Karpas-422 (cell line): ENCODE results near the gene ESD. TPM values are rescaled to one million over a fixed set of nuclear protein-coding genes. Genes with fewer than 3 reads are reported as not detected.

Source experiments
- DNase-seq: peaks from one replicate; pipeline ENCODE4 v3.0.0-alpha.2; 2015
- H2AFZ ChIP-seq: fragments of 200-600 bp; sonication (generic); 2 replicates; pipeline ENCODE4 v1.6.1; 2014; ENCODE audit warnings: antibody characterized with exemption, low read length, mixed read lengths
- H3K27ac ChIP-seq: fragments of 200-600 bp; sonication (generic); 2 replicates; pipeline ENCODE4 v1.5.1; 2014; ENCODE audit warnings: mild to moderate bottlenecking, low read length, moderate library complexity
- H3K27me3 ChIP-seq: fragments of 200-600 bp; sonication (generic); 2 replicates; pipeline ENCODE4 v1.6.1; 2014; ENCODE audit warnings: low read length, mixed read lengths
- H3K36me3 ChIP-seq: fragments of 200-600 bp; sonication (generic); 2 replicates; pipeline ENCODE4 v1.6.1; 2014; ENCODE audit warnings: low read length, mixed read lengths; ENCODE audit not compliant: insufficient read depth
- H3K4me1 ChIP-seq: fragments of 200-600 bp; sonication (generic); 2 replicates; pipeline ENCODE4 v1.6.1; 2014; ENCODE audit warnings: mild to moderate bottlenecking, low read length, mixed read lengths
- H3K4me2 ChIP-seq: fragments of 200-600 bp; sonication (generic); 2 replicates; pipeline ENCODE4 v1.6.1; 2014; ENCODE audit warnings: low read length, low read depth, mild to moderate bottlenecking; ENCODE audit not compliant: poor library complexity, severe bottlenecking
- H3K4me3 ChIP-seq: fragments of 200-600 bp; sonication (generic); 2 replicates; pipeline ENCODE4 v1.5.1; 2014; ENCODE audit warnings: mild to moderate bottlenecking, antibody characterized with exemption, low read length, mixed read lengths
- H3K79me2 ChIP-seq: fragments of 200-600 bp; sonication (generic); 2 replicates; pipeline ENCODE4 v1.6.1; 2014; ENCODE audit warnings: mild to moderate bottlenecking, low read length, mixed read lengths
- H3K9ac ChIP-seq: fragments of 200-600 bp; sonication (generic); 2 replicates; pipeline ENCODE4 v1.6.0; 2014; ENCODE audit warnings: low read length
- H3K9me2 ChIP-seq: fragments of 200-600 bp; sonication (generic), shearing (Covaris generic); replicated peaks from 2 replicates; pipeline ENCODE4 v1.6.0; 2014; ENCODE audit warnings: mild to moderate bottlenecking, low read length, moderate library complexity; ENCODE audit not compliant: insufficient read depth
- H3K9me3 ChIP-seq: fragments of 300-700, 200-600 bp; sonication (generic); 2 replicates; pipeline ENCODE4 v1.6.1; 2014; ENCODE audit warnings: low read length, mixed read lengths
- H4K20me1 ChIP-seq: fragments of 200-600 bp; sonication (generic); 2 replicates; pipeline ENCODE4 v1.6.1; 2014; ENCODE audit warnings: mild to moderate bottlenecking, antibody characterized with exemption, low read length, low read depth; ENCODE audit not compliant: insufficient read depth
- total RNA-seq: library from RNA; depleted of rRNA; stranded (reverse); fragments of >200 nt; shearing (Covaris generic); gene quantifications from 2 replicates; pipeline ENCODE4 v1.2.3, GENCODE V29; 2014; ENCODE audit warnings: low replicate concordance

ESD gene
- total RNA-seq, 1 experiment from 2014 or later: 239 TPM

- H3K27ac ChIP-seq: no peak overlapping the region
- H3K79me2 ChIP-seq: no peaks in the 10 kb centered on the region
- H3K9me2 ChIP-seq: no peaks in the 10 kb centered on the region
These were observed 6.6 kb upstream of the ESD start for GRCh38 chr13:46803586-46803985.

GRCh38 chr13:46801858-46802257 lies 4.9 kb upstream of the ESD start:
- no peaks in the 10 kb centered on the region for H4K20me1 ChIP-seq
- H3K27me3 ChIP-seq: no peaks in the 10 kb centered on the region
- H2AFZ ChIP-seq: no peak overlapping the region
- no peak overlapping the region for H3K27ac ChIP-seq
- no peaks in the 10 kb centered on the region for H3K9me3 ChIP-seq
- DNase-seq: no peak
- peaks cover under 1% of the 10 kb centered on the region; the same call in 1 of the 2 replicates for H3K79me2 ChIP-seq
- H3K9ac ChIP-seq: no peak overlapping the region
- no peaks in the 10 kb centered on the region for H3K9me2 ChIP-seq
- no peak overlapping the region for H3K4me2 ChIP-seq
- H3K4me3 ChIP-seq: no peak overlapping the region
- peaks cover 9% of the 10 kb centered on the region for H3K4me1 ChIP-seq
- no peaks in the 10 kb centered on the region for H3K36me3 ChIP-seq

More at GRCh38 chr13:46803586-46803985, 6.6 kb upstream of the ESD start:
- Histone ChIP-seq H3K9me3 (no peaks in the 10 kb centered on the region), H3K4me1 (no peaks in the 10 kb centered on the region), H3K4me3 (no peak overlapping the region), H3K9ac (no peak overlapping the region), H3K36me3 (no peaks in the 10 kb centered on the region), H4K20me1 (no peaks in the 10 kb centered on the region), H3K4me2 (no peak overlapping the region), H3K27me3 (no peaks in the 10 kb centered on the region), H2AFZ (no peak overlapping the region)
- DNase-seq: no peak

- no peak for DNase-seq
- Histone ChIP-seq H3K27me3 (no peaks in the 10 kb centered on the region), H4K20me1 (no peaks in the 10 kb centered on the region), H3K4me3 (no peak overlapping the region), H3K27ac (no peak overlapping the region), H3K9me2 (no peaks in the 10 kb centered on the region), H3K4me2 (no peak overlapping the region), H3K79me2 (peaks cover 28% of the 10 kb centered on the region), H2AFZ (no peak overlapping the region), H3K9me3 (no peaks in the 10 kb centered on the region), H3K4me1 (peaks cover 29% of the 10 kb centered on the region), H3K36me3 (peaks cover 4% of the 10 kb centered on the region; the same call in 1 of the 2 replicates), H3K9ac (no peak overlapping the region)
These were observed 2.2 kb upstream of the ESD start for GRCh38 chr13:46799139-46799538.

- no peak for DNase-seq
- H4K20me1 ChIP-seq: no peaks in the 10 kb centered on the region
- H3K4me2 ChIP-seq: peak overlapping the region; percentile 73
- H3K4me3 ChIP-seq: peak overlapping the region; percentile 77
- H3K36me3 ChIP-seq: peaks cover 4% of the 10 kb centered on the region; the same call in 1 of the 2 replicates
- H3K4me1 ChIP-seq: peaks cover 32% of the 10 kb centered on the region
- peak overlapping the region; percentile 90 for H3K9ac ChIP-seq
- H2AFZ ChIP-seq: peak overlapping the region; percentile 84
- peak overlapping the region; percentile 5; the same call in 1 of the 2 replicates for H3K27ac ChIP-seq
- no peaks in the 10 kb centered on the region for H3K27me3 ChIP-seq
- no peaks in the 10 kb centered on the region for H3K9me2 ChIP-seq
- no peaks in the 10 kb centered on the region for H3K9me3 ChIP-seq
- peaks cover 42% of the 10 kb centered on the region for H3K79me2 ChIP-seq
These were observed 708 bp upstream of the ESD start for GRCh38 chr13:46797501-46798237.

GRCh38 chr13:46796129-46796514 lies 839 bp downstream of the ESD start:
- H3K36me3 ChIP-seq: peaks cover 8% of the 10 kb centered on the region; the same call in 1 of the 2 replicates
- H3K27me3 ChIP-seq: no peaks in the 10 kb centered on the region
- H3K9me3 ChIP-seq: no peaks in the 10 kb centered on the region
- H3K4me2 ChIP-seq: peak overlapping the region; percentile 73
- H3K4me1 ChIP-seq: peaks cover 32% of the 10 kb centered on the region
- H3K79me2 ChIP-seq: peaks cover 57% of the 10 kb centered on the region
- peak overlapping the region; percentile 45; the same call in 1 of the 2 replicates for H2AFZ ChIP-seq
- DNase-seq: no peak
- peak overlapping the region; percentile 90 for H3K9ac ChIP-seq
- H3K27ac ChIP-seq: peak overlapping the region; percentile 63; the same call in 1 of the 2 replicates
- H3K9me2 ChIP-seq: no peaks in the 10 kb centered on the region
- peak overlapping the region; percentile 77 for H3K4me3 ChIP-seq
- H4K20me1 ChIP-seq: no peaks in the 10 kb centered on the region

- Histone ChIP-seq H3K27me3 (no peaks in the 10 kb centered on the region), H3K9ac (peak overlapping the region; percentile 90; the same call in 1 of the 2 replicates), H4K20me1 (no peaks in the 10 kb centered on the region), H3K9me2 (no peaks in the 10 kb centered on the region), H2AFZ (no peak overlapping the region), H3K4me3 (peak overlapping the region; percentile 77), H3K27ac (no peak overlapping the region), H3K4me2 (peak overlapping the region; percentile 73), H3K36me3 (peaks cover 16% of the 10 kb centered on the region), H3K79me2 (peaks cover 65% of the 10 kb centered on the region), H3K4me1 (peaks cover 32% of the 10 kb centered on the region), H3K9me3 (no peaks in the 10 kb centered on the region)
- DNase-seq: no peak
These were observed 1.6 kb downstream of the ESD start for GRCh38 chr13:46795321-46795720.

- Histone ChIP-seq H4K20me1 (no peaks in the 10 kb centered on the region), H3K4me3 (no peak overlapping the region), H3K27me3 (no peaks in the 10 kb centered on the region), H3K79me2 (peaks cover 16% of the 10 kb centered on the region), H3K4me2 (no peak overlapping the region), H3K27ac (no peak overlapping the region), H3K9ac (no peak overlapping the region), H3K9me2 (no peaks in the 10 kb centered on the region), H3K9me3 (no peaks in the 10 kb centered on the region), H2AFZ (no peak overlapping the region), H3K4me1 (no peaks in the 10 kb centered on the region), H3K36me3 (peaks cover 73% of the 10 kb centered on the region)
- DNase-seq: no peak
These were observed 13.5 kb downstream of the ESD start for GRCh38 chr13:46783504-46783903.

GRCh38 chr13:46782691-46783090 lies 14.3 kb downstream of the ESD start:
- Histone ChIP-seq H3K9me2 (no peaks in the 10 kb centered on the region), H3K9me3 (no peaks in the 10 kb centered on the region), H2AFZ (no peak overlapping the region), H3K27ac (no peak overlapping the region), H3K4me2 (no peak overlapping the region), H3K9ac (no peak overlapping the region), H3K4me1 (no peaks in the 10 kb centered on the region), H3K79me2 (peaks cover 16% of the 10 kb centered on the region), H3K36me3 (peaks cover 74% of the 10 kb centered on the region), H3K4me3 (no peak overlapping the region), H3K27me3 (no peaks in the 10 kb centered on the region), H4K20me1 (no peaks in the 10 kb centered on the region)
- DNase-seq: no peak
